Measurements from ENCODE around the gene TMEM107. TPM values are rescaled to one million over a fixed set of nuclear protein-coding genes. Genes with fewer than 3 reads are reported as not detected.

Gene TMEM107
- total RNA-seq, 4 donors from 2014 or later = 11.2 to 18.8 (median 15.5) TPM

DNA sequence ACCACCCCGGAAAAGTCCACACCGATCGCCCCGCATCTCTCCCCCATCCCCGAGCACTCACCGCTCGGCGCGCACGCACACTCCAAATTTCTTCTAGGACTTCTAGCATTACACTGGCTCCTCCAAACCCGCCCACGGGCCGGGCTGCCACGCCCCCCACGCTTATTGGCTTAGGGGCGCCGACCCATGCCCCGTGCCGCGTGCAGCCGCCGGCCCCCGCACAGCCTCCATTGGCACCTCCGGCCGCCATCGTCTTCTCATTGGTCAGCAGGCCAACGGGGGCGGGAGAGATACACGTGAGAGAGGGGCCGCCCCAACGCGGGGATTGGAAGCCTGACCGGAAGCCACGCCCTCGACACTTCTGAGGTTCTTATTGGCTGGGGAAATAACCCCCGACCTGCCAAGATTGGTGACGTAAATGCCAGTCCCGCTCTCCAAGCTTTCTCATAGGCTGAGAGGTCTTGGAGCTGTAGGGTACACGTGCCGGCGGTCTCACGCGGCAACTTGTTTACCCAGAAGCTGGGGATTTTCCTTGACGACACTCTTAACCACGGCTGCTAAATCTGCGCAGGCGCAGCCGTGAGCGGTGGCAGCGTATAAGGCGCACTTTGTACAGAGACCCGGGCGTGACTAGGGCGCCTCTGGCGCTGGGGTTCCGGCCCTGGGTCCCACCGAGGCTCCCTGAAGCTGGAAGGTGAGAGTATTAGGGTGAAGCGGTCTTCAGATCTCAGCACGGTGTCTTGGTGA lies 19.8 kb downstream of the TMEM107 start:
- 0 to 2% methylated on average over 13 to 18 of the region's 59 CpGs for WGBS, 2 donors (ENCODE audit: low coverage in 1 of 2)
- H3K27me3 ChIP-seq = no peaks in the 10 kb centered on the region
- ATAC-seq = peak; percentile 74
- peaks cover 0 to 62% (median 32%) of the 10 kb centered on the region in 3 donors for H3K4me1 ChIP-seq
- TF ChIP-seq CTCF (IDR thresholded peaks at IDR 0.05) (peak in 1 of 4 experiments; percentile 26), POLR2A (IDR thresholded peaks at IDR 0.05) (peak; percentile 100), POLR2AphosphoS5 (IDR thresholded peaks at IDR 0.05) (peak; percentile 100), EP300 (IDR thresholded peaks at IDR 0.05) (peak; percentile 32)
- H3K9me3 ChIP-seq = no peaks in the 10 kb centered on the region
- peaks cover 0 to 29% of the 10 kb centered on the region in 2 donors for H3K36me3 ChIP-seq
- H3K27ac ChIP-seq = peak overlapping the region; percentile 99 to 100 (median 99)
- H3K4me3 ChIP-seq = peak overlapping the region; percentile 79 to 91

- Histone ChIP-seq H3K27ac (peak overlapping the region; percentile 99 to 100 (median 99)), H3K36me3 (peaks cover 0 to 24% of the 10 kb centered on the region in 2 donors), H3K4me1 (peaks cover 0 to 58% (median 27%) of the 10 kb centered on the region in 3 donors), H3K4me3 (peak overlapping the region; percentile 79 to 91), H3K9me3 (no peaks in the 10 kb centered on the region), H3K27me3 (no peaks in the 10 kb centered on the region)
- WGBS, 2 donors (ENCODE audit: low coverage in 1 of 2) = 0% methylated on average over 5 to 6 of the region's 11 CpGs
- no peak for TF ChIP-seq POLR2A (IDR thresholded peaks at IDR 0.05)
- no peak for TF ChIP-seq CTCF (IDR thresholded peaks at IDR 0.05)
- TF ChIP-seq EP300 (IDR thresholded peaks at IDR 0.05) = no peak
- ATAC-seq = no peak
These were observed 20.3 kb downstream of the TMEM107 start for GRCh38 chr17:8155996-8156245.

GRCh38 chr17:8155231-8155995 lies 20.8 kb downstream of the TMEM107 start:
- peaks cover 0 to 24% of the 10 kb centered on the region in 2 donors for H3K36me3 ChIP-seq
- no peaks in the 10 kb centered on the region for H3K9me3 ChIP-seq
- TF ChIP-seq EP300 (IDR thresholded peaks at IDR 0.05) = no peak
- TF ChIP-seq CTCF (IDR thresholded peaks at IDR 0.05) = peak in 2 of 4 experiments; percentile 10 to 16
- no peak for TF ChIP-seq POLR2A (IDR thresholded peaks at IDR 0.05)
- TF ChIP-seq POLR2AphosphoS5 (IDR thresholded peaks at IDR 0.05) = no peak
- no peak for ATAC-seq
- WGBS, 2 donors (ENCODE audit: low coverage in 1 of 2) = 9 to 11% methylated on average over 5 to 11 of the region's 14 CpGs
- peak overlapping the region; percentile 79 to 91 for H3K4me3 ChIP-seq
- H3K4me1 ChIP-seq = peaks cover 0 to 58% (median 27%) of the 10 kb centered on the region in 3 donors
- no peaks in the 10 kb centered on the region for H3K27me3 ChIP-seq
- H3K27ac ChIP-seq = peak overlapping the region; percentile 99 to 100 (median 99)

DNA sequence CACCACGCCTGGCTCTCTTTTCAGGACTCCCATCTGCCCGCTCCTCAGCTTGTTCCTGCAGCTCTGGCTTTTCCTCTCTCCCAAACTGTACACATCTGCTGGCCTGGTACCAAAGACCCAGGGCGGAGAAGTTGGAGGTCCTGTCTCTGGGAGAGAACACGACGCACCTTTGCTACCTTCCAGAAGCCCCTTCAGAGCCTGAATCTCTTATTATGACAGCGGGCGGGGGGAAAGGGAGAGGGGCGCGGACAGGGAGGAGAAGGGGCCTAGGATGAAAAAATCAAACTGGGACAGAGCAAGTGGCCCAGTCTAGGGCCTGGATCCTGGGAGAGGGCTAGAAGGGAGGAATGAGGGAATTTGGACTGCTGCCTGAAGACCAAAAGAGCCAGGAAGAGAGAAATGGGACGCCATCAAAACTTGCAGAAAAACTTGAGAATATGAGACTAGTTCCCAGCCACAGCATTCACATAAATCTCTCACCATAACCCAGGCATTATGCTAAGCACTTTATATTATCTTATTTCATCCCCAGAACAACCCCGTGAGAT lies 21.5 kb downstream of the TMEM107 start:
- peaks cover 0 to 26% of the 10 kb centered on the region in 2 donors for H3K36me3 ChIP-seq
- H3K27me3 ChIP-seq = no peaks in the 10 kb centered on the region
- H3K27ac ChIP-seq = peak overlapping the region; percentile 99 to 100 (median 99)
- 2 to 18% methylated on average over 4 to 5 of the region's 11 CpGs for WGBS, 2 donors (ENCODE audit: low coverage in 1 of 2)
- TF ChIP-seq EP300 (IDR thresholded peaks at IDR 0.05) = no peak
- no peak for TF ChIP-seq CTCF (IDR thresholded peaks at IDR 0.05)
- no peak for TF ChIP-seq POLR2A (IDR thresholded peaks at IDR 0.05)
- no peak for TF ChIP-seq POLR2AphosphoS5 (IDR thresholded peaks at IDR 0.05)
- no peaks in the 10 kb centered on the region for H3K9me3 ChIP-seq
- H3K4me3 ChIP-seq = peak overlapping the region; percentile 79 to 91
- ATAC-seq = no peak
- H3K4me1 ChIP-seq = peaks cover 0 to 58% (median 35%) of the 10 kb centered on the region in 3 donors
